ENCODE data around the gene DHX15.

The DHX15 gene

DNA sequence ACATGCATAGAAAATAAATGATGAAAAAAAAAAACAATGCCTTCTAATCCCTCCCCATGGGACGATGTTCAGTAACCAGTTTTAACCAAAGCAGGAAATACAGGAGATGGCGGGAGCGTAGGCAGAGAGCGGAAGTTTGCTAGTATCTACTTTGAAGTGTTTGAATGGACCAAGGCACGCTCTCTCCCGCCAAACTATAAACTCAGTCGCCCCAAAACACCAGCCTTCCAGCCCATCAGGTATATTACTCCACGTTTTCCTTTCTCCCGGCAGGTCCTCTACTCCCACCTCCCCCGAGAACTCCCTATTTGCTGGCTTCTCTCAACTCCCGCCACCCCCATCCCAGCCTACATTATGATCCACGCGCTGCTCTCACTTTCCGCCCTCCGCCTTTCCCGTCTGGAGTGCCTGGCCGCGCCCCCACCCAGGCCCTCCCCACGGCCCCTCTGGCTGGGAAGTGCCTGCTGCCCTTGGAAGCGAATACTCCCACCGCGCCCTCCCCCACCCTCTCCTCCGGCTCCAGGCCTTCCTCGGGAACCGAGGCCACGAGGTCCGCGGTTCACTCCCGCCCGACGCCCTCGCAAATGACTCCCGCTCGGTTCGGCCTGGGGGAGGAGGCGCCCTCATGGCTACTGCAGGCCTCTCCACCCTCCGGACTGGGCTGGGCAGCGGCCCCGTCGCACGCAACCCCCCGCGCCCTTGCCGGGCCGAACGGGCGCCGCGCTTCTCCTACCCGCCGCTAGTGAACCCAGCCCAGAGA lies 723 bp downstream of the DHX15 start:
- peak in 1 of 2 donors; percentile 12 for DNase-seq (ENCODE audit: low read depth in 1 of 2, low spot score in 1 of 2)

DNA sequence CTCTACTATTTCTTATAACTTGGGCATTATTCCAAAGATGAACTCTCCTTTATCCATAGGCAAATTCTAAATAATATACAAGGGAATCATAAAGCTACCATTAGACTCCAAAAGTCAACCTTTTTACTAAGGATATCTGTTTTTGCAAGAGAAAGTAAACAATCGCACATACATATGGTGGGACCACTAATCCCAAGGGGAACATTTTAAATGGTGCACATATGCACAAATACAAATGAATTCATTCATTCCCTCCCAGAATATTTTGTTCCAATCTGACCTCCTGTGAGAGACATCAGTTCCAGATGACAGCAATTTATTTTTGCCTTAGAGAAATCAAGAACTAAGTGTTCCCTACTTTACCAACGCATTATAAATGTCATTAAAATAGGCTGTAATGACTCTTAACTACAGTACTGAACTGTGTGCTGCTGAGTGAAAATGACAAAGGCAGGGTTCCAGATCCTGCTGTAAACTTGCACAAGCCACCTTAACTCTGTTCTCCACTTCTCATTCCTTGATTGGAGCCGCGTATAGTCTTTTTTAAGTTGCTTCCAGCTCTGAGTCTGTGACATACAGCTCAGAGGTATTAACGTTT lies 2.0 kb downstream of the DHX15 start:
- no peak for DNase-seq (ENCODE audit: low read depth in 1 of 2, low spot score in 1 of 2)

DNA sequence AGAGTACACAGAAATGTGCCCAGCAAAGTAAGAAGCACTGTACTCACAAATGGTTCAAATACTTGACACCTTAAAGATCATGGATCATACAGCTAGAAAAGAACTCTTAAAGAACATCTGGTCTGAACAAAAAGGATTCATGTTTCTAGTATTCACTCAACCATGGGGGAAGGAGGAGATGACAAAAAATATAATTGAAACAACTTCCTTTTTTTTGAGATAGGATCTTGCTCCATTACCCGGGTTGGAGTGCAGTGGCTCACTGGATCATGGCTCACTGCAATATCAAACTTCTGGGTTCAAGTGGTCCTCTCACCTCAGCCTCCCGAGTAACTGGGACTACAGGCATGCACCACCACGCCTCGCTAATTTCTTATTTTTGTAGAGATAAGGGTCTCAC lies 6.0 kb downstream of the DHX15 start:
- DNase-seq (ENCODE audit: low read depth in 1 of 2, low spot score in 1 of 2), result no peak

DNA sequence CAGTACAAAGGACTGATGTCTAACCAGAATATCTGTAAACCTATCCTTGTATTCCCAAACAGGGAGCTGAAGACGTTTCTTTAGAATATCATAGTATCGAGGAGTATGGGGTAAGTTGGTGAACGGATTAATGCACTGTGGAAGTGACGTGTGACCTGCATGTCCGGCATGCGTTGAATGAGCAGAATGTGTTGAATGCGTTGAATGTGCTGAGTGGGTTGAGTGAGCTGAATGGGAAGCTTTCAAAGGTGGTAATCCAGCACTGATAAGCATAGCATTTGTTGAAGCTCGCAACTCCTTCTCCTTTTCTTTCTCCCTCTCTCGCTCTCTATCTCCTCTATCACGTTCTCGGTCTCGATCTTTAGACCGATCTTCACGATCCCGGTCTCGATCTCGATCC lies 8.1 kb downstream of the DHX15 start:
- DNase-seq (ENCODE audit: low read depth in 1 of 2, low spot score in 1 of 2), result no peak

DNA sequence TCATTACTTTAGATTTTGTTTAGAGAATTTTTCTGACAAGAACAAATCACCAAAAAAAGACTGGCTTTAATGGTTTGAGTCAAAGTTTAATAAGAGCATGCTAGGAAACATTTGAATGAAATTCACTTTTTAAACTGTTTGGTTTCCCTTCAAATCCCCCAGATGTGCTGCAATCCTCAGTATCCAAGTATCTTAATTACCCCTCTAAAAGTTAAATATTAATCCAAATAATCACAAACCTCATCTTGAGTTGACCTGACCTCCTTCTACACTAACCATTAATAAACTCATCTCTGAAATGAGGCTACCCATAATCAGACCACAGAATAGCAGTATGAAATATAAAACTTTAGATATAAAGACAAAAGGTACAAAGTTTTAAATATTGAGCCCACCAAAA lies 10.1 kb downstream of the DHX15 start:
- no peak for DNase-seq (ENCODE audit: low read depth in 1 of 2, low spot score in 1 of 2)

DNA sequence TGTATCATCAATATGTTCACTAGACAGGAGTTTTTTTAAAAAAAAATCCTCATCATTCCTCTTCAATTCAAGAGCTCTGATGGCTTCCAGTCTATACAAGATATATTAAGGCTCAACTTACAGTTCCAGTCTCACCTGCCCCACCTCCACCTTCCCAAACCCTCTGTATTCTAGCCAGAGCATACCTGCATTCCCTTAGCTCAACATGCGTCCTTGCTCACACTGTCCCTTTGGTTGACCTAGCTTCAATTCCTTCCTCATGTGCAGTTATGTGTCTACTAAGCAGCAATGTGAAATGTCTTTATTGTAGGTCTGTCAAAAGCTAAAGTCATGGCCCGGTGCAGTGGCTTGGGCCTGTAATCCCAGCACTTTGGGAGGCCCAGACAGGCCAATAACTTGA lies 10.8 kb downstream of the DHX15 start:
- no peak for DNase-seq (ENCODE audit: low read depth in 1 of 2, low spot score in 1 of 2)

DNA sequence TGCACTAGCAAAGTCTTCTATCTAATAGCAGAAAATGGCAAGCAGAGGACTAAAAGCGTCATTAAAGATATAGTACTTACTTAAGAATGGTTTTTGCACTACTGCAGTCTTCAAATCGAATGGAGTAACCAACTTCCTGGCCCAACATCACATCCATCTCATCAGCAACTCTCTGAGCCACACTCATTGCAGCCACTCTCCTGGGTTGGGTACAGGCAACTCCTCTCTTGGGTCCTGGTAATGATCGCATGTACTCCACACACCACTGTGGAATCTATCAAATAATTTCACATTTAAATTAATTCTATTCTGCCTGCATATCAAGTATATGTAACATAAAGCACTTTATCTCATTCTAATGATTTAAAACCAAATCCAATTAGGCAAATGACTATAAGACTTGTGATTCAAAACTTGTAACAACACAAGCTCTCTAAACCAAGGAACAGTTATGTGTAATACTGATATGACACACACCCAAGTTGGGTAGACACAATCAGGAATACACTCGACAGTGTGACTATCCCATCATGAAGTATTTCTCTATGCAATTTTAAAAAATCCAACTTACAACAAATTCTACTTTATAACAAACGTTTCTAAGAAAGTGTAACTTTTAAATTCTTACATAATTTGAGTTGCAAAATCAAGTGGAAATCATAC lies 13.6 kb downstream of the DHX15 start:
- no peak for DNase-seq (ENCODE audit: low read depth in 1 of 2, low spot score in 1 of 2)

DNA sequence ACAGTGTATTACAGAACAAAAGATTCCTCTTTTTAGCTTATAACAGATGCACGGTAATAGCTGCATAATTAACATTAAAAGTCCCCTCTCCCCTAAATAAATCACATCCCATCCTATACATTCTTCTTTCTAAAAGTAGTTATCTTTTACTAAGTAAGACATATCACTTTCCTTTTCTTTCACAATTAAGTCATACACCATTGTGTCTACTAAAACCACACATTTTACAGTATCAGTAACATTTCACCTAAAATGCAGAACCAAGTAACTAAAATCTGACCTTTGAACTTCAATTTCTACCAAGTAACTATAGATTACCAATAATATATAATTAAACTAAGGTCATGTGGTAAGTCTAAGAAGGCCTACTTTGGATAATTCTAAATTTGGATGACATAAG lies 14.2 kb downstream of the DHX15 start:
- DNase-seq (ENCODE audit: low read depth in 1 of 2, low spot score in 1 of 2), result no peak

DNA sequence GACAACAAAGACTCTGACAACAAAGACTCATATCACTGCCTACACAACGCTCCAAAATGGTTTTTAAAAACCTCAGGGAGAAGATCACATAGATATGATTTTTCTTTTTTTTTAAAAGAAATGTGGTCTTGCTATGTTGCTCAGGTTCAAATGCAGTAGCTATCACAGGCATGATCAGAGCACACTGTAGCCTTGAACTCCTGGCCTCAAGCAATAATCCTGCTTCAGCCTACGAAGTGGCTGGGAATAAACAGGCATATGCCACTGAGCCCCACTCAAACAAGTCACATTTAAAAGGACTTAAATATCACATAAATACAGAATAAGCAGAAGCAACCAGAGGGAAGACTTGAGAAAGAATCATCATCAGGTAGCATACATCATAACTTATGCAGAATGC lies 14.7 kb downstream of the DHX15 start:
- DNase-seq (ENCODE audit: low read depth in 1 of 2, low spot score in 1 of 2), result no peak

DNA sequence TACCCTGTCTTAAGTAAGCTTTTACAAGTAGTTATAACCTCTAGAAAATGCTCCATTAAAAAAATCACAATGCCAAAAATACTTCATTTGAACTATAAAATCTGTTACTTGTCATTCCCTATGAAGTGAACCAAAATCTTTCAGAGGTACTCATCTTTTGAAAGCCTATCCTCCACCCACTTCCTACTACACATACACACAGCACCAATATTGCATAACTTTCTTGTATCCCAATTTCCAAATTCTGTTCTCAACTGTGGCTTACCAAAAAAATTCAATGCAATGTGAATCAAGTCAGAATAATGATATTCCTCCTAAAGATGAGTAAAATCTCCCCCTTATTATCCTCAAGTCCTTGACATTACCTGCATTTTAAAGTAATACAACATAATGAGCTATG lies 15.9 kb downstream of the DHX15 start:
- no peak for DNase-seq (ENCODE audit: low read depth in 1 of 2, low spot score in 1 of 2)

DNA sequence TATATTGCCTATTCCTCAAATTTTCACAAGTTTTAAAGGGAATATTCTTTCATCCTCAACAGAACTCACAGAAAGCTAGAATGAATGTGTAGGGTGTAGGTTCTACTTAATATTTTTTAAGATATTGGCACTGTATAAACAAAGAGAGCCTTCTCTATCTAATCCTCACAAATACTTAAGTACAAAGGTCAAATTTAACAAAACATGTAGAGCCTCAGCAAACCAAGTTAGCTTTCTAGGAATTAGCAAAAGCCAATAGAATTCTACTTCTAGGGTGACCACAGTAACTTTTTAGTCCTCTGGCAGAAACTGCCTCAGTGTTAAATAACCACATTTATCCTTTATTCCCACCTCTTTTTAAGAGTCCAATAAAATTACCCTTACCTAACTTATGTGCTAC lies 19.3 kb downstream of the DHX15 start:
- no peak for DNase-seq (ENCODE audit: low read depth in 1 of 2, low spot score in 1 of 2)

DNA sequence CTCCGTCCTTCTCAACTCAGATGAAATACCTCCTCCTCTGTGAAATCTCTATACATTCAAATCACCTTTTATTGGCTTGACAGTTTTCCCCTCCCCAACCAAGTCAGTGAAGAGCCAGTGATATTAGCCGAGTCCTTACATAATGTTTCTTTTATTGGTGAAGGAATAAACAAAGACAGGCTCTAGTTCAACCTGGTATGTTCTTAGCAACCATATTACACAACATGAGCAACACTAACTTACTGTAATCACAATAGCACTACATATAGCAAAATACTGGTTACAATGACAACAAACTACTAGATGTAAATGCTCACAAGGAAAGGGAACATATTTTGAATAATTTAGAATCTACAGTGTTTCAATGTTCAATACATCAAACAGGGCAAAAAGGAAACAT lies 19.9 kb downstream of the DHX15 start:
- DNase-seq (ENCODE audit: low read depth in 1 of 2, low spot score in 1 of 2), result no peak

DNA sequence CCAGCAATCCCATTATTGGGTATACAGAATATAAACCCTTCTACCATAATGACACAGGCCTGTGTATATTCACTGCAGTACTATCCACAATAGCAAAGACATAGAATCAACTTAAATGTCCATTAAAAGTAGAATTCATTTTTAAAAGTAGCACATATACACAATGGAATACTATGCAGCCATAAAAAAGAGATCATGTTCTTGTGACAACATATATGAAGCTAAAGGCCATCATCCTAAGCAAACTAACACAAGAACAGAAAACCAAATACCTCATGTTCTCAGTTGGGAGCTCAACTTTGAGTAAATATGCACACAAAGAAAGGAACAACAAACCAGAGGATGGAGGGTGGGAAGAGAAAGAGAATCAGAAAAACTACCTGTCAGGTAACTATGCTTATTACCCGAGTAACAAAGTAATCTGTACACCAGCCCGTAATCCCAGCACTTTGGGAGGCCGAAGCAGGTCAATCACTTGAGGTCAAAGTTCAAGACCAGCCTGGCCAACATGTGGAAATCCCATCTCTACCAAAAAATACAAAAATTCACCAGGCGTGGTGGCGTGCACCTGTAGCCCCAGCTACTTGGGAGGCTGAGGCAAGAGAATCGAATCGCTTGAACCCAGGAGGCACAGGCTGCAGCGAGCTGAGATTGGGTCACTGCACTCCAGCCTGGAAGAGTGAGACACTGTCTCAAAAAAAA lies 22.8 kb downstream of the DHX15 start:
- DNase-seq (ENCODE audit: low read depth in 1 of 2, low spot score in 1 of 2), result no peak

DNA sequence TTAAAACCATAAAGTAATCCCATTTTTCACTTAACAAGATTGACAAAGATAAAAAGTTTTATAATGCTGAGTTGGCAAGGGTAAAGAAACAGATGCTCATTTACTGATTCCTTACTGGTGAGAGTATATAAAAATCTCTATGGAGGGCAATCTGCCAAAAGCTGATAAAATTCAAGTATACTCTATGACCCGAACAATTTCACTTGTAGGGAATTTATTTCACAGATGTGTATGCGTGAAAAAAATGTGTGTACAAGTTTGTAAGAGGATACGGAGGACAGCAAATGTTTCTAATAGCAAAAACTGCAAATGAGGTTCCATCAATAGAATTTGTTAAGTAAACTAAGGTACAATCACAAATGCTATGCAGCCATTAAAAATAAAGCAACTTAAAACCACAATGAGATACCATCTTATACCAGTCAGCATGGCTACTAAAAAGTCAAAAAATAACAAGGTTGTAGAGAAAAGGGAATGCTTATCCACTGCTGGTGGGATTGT lies 23.4 kb downstream of the DHX15 start:
- no peak for DNase-seq (ENCODE audit: low read depth in 1 of 2, low spot score in 1 of 2)

DNA sequence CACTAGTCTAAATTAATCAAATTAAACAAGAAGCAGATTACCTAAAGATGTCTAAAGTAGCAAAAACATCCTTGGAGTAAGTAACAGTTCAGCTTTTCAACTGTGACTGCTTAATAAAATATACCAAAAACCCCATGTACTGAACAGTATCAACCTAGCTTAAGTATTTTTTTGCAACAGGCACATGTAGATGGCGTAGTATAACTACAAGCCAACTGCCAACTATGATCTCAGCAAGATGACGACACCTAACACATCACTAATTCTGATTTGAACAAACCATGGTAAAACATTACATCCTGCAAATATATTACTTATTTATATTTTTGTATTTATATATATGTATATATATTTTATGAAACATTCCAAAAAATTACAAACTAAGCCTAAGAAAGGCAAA lies 24.5 kb downstream of the DHX15 start:
- no peak for DNase-seq (ENCODE audit: low read depth in 1 of 2, low spot score in 1 of 2)

DNA sequence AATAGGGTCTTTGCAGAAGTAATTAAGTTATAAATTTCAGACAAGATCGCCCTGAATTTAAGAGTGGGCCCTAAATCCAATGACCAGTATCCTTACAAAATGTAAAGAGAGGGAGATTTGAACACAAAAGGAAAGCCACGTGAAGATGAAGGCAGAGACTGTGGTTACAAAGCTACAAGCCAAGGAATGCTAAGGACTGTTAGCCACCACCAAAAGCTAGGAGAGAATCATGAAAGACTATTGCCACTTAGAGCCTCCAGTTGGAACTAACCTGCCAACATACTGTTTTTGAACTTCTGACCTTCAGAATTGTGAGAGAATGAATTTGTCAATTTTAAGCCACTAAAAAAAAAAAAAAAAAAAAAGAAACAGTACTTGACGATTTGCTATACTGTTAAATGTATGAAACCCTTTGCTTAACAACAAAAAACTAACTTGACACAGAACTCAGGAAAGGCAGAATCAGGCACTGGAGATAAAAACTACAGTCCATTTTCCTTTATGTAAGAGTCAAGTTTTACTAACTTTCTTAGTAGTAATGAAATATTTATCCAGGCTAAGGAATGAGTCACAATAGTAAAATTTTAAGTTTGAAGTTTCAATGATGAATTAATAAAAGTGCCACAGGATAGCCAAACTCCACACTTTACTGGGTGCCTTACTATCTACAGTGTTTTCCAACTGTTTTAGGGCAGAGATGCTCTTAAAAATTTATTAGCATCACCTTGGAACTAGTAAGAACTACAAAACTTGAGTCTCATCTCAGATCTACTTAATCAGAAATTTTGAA lies 25.1 kb downstream of the DHX15 start:
- no peak for DNase-seq (ENCODE audit: low read depth in 1 of 2, low spot score in 1 of 2)

DNA sequence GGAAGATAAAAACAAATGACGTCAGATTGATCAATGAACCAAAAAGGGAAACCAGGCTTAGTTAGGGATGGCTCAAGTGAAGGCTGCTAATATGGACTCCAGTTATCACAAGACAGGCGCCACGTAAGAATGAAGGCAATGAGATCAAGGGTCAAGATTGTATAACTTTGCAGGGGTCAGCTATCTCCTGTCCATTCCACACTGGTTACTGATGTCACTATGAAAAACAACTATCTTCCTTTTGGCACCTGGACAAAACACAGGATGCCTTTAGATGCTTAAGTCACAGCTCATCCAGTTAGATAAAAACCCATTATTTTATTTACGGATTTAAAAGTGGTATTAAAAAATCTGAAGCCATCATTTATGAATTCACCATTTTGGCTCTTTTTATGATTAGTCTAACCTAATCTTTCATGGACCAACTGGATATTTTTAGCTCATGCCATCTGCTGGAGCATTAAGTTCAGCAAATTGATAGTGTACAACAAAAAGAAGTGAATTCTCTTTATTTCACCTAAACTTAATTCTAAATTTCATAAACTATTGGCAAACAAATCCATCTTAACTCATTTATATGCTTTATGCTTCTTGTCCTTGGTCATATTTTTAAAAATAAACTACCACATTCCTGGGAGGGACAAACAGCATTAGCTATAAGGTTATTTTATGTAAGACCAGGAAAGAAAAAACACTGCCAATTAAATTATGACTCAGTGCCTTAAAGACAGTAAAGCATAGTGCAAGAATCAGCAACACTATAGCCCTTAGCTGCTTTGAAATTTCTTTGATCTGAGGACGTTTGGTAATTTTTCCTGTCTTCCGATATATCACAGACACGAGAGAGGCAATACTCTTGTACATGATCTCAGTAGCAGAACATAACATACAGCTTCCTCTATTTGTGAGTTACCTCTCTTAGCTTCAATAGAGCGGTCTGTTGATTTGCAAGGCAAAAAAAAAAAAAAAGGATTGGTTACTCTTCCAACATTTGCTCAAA lies 27.0 kb downstream of the DHX15 start:
- no peak for DNase-seq (ENCODE audit: low read depth in 1 of 2, low spot score in 1 of 2)

DNA sequence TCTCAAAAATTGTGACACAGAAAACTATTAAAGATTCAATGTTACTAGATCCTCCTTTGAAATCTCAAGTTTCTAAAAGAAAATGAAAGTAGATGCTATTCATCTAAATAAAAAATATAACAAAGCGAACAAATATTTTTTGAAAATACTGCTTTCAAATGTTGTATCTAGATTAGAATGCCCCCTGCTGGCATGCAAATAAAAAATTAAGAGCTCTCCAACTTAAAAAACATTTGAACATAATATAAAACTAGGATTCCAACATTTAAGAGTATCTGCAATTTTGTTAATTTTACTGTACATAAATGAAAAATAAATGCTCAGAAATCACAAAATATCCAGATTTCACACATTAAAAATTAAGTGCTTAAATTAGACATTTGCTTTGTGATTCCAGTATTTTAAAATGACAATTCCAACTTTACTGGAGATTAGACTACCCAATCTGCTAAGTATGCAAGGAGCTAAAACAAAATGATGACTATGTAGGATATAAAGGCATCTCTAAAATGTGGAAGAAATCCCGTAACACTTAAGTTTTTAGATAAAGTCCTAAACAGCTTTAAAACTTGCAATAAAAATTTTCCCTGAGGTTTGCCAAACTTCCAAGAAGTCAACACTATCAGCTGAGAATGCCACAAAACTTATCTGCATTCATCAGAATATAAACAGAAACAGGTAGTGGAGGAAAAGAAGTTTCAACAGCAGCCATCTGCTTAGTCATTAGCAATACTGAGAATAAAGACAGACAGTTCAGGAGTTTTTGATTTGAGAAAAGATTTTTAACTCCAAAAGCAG lies 32.7 kb downstream of the DHX15 start:
- no peak for DNase-seq (ENCODE audit: low read depth in 1 of 2, low spot score in 1 of 2)

Measured in activated T-helper 1 cell treated with anti-CD3 and anti-CD28 coated beads, Interleukin-2, amount 50 U/mL, for 16 hours (primary cell).